Fibroblast of lung (primary cell): Measurements from ENCODE around the gene CTNND2.

Source experiments
- CTCF ChIP-seq, 2 donors: IDR thresholded peaks in 1 of 2; conservative IDR thresholded peaks in 1 of 2; 1 replicate in 1 of 2; 2 replicates in 1 of 2; pipeline ENCODE4 v1.5.1; 2011 to 2012; ENCODE audit warnings: low read length in 2 of 2, control low read depth in 1 of 2, inconsistent platforms in 1 of 2, low read depth in 1 of 2, mild to moderate bottlenecking in 1 of 2
- EZH2 ChIP-seq: IDR thresholded peaks from 2 replicates; pipeline ENCODE4 v1.5.1; 2012; ENCODE audit warnings: low read length, control low read depth, mild to moderate bottlenecking; ENCODE audit errors: missing control alignments

GRCh38 chr5:11528720-11529119 is 375.5 kb downstream of the CTNND2 start:
- TF ChIP-seq CTCF (conservative IDR thresholded peaks at IDR 0.05 in 1 of 2, IDR thresholded peaks at IDR 0.05 in 1 of 2; ENCODE audit: low read depth in 1 of 2, low read length in 2 of 2) (no peak), EZH2 (no peak)
